LoVo (cell line): ENCODE data around the gene HSPBP1.
"Not testable (repeated sequence)": the region's sequence is repeated elsewhere in the genome, so short reads cannot be mapped to it uniquely, and the experiment has no call there.

Experiments used
- DNase-seq: peaks from one replicate; pipeline ENCODE4 v3.0.0-alpha.2; 2016; ENCODE audit warnings: low spot score

Gene HSPBP1

DNA sequence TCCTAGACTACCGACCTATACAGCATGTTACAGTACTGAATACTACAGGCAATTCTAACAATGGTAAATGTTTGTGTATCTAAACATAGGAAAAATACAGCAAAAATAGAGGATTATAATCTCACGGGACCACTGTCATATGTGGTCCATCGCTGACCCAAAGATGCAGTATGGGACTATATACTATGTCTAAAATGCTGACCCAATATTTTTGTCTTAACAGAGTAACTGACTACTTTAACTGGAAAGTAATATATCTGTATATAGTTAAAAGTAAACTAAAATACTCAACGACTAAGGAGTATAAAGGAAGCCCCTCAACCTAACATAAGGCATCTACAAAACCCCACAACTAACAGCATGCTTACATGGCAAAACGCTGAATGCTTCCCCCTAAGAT is 46.9 kb downstream of the HSPBP1 start:
- DNase-seq, result no peak

DNA sequence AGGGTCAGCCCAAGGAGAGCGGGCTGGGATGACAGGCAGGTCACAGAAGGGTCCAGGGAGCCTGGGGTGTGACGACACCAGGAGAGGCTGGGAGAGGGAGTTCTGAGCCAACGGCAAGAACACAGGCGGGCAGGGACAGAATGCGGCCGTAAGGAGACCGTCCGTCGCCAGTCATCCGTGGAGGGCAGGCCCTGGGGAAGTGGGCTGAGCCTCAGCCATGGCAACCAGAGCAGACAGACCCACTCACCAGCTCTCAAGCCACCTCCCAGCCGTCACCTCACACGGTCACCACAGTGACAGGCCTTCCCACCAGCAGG is 47.7 kb downstream of the HSPBP1 start:
- DNase-seq, result no peak

DNA sequence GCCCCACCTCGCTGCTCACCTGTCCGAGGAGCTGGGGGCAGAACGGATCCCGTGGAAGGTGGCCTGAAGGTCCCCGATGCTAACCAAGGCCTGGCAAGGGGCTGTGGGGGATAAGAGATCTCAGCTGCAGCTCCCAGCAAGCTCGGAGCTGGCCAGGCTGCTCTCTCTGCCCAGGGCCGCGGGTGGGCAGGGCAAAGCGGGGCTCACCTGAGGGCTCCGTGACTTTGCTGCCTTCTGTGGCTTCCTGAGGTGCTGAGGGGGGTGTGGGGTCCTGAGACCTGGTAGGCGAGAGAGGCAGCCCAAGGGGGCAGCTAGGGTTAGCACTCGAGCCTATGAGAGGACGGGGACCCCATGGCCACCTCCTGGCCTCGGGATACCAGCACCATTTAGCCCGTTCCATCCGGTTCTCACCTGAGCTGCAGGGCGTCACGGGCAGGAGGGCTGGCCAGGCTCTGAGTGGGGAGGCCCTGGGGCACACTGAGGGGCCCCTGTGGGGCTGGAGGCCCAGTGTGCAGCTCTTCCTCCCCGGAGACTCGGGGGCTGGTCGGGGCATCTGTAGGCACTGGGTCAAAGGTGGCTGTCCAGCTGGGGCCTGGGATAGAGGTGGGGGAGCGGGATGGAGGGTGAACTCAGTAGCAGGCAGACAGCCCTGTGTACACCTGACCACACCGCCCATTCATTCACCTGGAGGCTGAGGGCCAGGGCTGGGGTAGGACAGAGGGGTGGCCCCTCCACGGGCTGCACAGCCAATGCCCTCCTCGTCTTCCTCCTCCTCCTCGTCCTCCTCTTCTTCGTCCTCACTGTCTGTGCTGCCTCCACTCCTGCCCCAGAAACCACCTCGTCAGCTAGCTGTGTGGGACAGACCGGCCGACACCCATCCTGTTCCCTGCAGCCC is 48.3 kb downstream of the HSPBP1 start:
- DNase-seq, result no peak

- DNase-seq, result no peak
These were observed 49.1 kb downstream of the HSPBP1 start for GRCh38 chr19:55230780-55231179.

GRCh38 chr19:55230329-55230728 is 49.6 kb downstream of the HSPBP1 start:
- DNase-seq, result no peak

GRCh38 chr19:55229789-55230182 is 50.1 kb downstream of the HSPBP1 start:
- DNase-seq, result no peak

- no peak for DNase-seq
These were observed 50.6 kb downstream of the HSPBP1 start for GRCh38 chr19:55229145-55229788.

GRCh38 chr19:55228403-55229031 is 51.4 kb downstream of the HSPBP1 start, which contains the start of gene TMEM86B:
Gene TMEM86B (minus strand): TSS chr19:55228763. CDS start chr19:55228741, 22 bp downstream.
- no peak for DNase-seq

DNA sequence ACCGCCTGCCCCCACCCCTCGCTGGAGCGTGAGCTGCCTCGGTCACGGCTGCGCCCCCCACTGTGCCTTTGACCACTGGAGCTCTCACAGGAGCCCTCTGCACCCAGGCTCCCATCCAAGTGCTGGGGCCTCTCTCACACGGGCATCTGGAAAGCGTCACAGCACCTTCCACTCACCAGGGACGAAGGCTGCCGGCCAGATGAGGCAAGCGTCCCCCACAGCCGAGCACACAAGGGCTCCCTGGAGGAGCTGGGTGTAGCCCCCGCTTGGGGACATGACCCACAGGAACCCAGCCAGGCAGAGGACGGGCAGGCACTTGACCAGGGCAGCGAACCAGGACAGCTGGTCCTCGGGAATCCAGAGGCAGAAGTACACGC is 51.9 kb downstream of the HSPBP1 start:
- no peak for DNase-seq

DNA sequence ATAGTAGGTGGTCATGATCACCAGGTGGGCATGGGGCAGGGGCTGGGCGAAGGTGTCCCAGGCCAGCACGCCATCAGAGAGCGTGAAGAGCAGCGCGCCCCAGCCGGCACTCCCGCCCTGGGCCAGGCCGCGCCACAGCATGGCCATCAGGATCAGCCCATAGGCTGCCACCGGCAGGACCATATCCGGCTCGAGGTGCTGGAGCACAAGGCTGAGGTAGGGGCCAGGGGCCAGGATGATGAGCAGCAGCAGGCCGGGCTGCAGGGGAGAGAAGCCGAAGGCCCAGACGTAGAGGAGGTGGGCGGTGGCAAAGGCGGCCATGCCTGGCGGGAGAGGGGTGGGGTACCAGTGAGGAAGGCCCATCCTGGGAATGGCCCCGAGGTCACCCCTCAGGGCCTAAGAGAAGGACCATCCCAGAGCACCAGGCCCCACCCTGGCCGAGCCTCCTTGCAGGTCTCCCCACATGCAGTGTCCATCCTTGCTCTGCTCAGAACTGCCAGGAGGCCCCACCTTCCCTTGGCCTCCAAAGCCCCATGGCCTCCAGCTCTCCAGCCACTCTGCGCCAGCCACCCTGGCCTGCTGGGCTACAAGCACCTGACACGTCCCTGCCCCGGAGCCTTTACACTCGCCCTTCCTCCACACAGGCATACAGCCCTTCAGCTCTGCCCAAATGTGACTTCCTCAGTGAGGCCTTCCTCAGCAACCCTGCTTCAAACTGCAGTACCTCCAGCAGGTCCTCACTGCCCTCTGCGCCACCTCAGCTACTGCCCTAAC is 52.5 kb downstream of the HSPBP1 start:
- DNase-seq, result no peak

GRCh38 chr19:55226788-55227187 is 53.1 kb downstream of the HSPBP1 start:
- no peak for DNase-seq

DNA sequence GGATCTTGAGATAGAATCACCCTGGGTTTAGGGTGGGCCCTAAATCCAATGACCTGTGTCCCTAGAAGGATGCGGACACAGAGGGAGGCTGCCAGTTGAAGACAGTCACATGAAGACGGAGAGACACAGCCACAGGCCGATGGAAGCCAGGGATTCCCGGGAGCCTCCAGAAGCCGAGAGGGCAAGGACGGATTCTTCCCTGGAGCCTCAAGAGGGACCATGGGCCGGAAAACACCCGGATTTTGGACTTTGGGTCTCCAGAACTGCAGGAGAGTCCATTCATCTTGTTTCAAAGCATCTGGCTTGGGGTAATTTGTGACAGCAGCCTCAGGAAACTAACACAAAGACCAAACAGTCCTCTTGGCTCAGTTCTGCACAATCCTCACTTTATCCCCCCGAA is 53.6 kb downstream of the HSPBP1 start:
- no peak for DNase-seq

- no peak for DNase-seq
These were observed 54.4 kb downstream of the HSPBP1 start for GRCh38 chr19:55225415-55225958.

DNA sequence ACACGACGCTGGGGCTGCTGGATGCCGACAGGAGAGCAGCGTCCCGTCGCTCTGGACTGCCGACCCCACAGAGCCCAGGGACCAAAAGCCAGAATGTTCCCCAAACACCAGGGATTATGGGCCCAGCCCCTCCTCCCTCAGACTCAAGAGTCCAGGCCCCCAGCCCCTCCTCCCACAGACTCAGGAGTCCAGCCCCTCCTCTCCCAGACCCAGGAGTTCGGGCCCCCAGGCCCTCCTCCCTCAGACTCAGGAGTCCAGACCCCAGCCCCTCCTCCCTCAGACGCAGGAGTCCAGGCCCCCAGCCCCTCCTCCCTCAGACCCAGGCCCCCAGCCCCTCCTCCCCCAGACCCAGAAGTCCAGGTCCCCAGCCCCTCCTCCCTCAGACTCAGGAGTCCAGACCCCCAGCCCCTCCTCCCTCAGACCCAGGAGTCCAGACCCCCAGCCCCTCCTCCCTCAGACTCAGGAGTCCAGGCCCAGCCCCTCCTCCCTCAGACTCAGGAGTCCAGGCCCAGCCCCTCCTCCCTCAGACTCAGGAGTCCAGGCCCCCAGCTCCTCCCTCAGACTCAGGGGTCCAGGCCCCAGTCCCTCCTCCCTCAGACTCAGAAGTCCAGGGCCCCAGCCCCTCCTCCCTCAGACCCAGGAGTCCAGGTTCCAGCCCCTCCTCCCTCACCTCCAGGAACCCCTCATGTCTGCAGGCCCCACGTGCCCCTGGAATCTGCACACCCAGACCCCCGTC is 55.1 kb downstream of the HSPBP1 start:
- not testable (repeated sequence) for DNase-seq

DNA sequence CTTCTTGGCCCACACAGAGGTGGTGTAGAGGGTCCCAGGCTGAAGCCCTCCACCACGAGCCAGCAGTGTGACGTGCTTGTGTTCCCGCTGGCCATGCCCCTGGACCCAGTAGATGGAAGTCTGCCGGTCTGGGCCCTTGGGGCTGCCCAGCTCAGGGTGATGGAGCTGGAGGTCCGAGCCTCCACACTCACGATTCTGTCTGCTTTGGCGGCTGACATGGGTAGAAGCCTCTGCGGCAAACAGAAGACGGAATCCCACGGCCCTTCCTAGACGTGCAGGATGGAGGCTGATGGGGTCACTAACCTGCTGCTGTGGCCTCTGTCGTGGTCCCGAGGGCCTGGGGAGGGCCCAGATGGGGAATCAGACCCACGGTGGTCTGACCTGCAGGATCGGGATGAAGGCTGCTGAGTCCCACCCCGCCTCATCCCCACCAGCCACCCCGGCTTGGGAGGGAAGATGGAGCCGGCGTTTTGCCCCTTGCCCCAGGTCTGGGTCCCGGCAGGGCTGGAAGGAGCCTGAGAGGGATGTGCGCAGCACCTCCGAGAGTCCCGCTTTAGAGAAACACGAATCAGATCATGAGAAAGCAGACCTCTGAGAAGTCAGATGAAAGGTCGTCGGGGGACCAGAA is 55.8 kb downstream of the HSPBP1 start:
- no peak for DNase-seq

DNA sequence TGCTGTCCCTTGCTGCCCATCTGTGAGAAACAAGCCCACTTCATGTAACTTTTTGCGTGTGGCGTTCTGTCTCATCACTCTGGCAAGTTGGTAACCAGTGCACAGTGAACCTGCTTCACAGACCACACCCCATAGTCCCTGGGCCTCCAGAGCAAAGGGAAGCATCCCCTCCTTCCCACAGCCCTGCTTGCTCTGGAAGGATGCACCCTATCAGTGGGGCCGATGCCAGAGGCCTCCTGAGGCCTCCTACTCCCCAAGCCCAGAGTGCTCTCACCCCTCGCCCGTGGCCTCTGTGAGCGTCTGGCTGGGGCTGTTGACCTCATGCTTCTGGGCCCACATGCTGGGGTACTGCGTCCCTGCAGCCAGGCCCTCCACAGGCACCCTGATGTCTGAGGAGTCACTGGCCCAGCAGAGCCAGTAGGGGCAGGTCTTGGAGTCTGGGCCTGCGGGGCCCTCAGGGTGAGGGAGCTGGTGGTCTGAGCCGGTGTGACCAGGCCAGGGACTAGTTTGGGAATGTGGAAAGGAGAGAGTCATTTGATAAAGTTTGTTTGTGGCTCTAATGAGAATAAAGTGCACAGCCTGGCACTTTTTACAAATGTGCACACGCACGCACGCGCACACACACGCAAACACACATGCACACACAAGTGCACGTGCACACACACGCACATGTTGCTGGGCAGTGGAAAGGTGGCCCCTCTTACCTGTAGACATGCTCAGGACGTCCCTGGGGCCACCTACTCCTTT is 56.4 kb downstream of the HSPBP1 start:
- no peak for DNase-seq

DNA sequence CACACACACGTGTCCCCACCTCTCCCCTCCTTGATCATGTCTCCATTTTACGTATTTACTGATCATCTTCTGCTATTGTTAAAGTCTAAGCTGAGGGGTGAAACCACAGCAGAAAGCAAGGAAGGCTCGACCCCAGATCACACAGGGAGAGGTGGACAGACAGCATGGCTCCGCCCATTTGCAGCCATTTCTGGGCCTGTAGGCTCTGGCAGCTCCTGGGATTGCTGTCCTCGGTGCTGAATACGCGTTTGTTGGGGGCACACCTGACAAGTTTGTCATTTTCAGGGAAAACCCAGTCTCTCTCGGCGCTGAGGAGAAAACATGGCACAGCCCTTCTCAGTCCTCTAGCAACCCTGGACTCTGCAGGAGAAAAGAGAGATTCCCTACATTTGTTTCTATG is 59.4 kb downstream of the HSPBP1 start:
- no peak for DNase-seq

- DNase-seq, result peak; percentile 96
These were observed 63.3 kb downstream of the HSPBP1 start for GRCh38 chr19:55216461-55217198.

- no peak for DNase-seq
These were observed 66.4 kb downstream of the HSPBP1 start for GRCh38 chr19:55213547-55213946.
